ENCODE results near the gene PALM2AKAP2.

DNA sequence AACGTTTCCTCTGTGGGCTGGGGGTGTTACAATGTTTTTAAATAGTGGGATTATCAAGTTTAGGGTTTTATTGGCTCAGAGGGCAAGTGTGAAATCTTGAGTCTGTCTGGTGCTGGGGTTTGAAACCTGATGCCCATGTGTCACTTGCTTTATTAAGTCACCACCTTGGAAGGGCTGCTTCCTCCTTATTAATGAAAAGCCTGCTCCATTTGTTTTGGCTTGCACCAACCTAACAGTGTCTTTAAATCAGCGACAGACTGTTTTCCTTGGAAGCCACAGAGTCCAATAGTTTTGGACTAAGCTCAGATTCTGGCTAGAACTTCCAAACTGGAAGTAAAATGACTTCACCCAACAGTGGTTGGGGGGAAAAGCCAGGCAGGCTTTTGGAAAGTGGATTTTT lies 10.7 kb upstream of the PALM2AKAP2 start:
- TF ChIP-seq YY1 (IDR thresholded peaks at IDR 0.05; ENCODE audit: insufficient read depth, insufficient read length) (no peak), SUZ12 (IDR thresholded peaks at IDR 0.05; ENCODE audit: extremely low read depth, insufficient read depth, insufficient read length) (no peak)

Measured in NT2/D1 (cell line).